Body of pancreas (tissue), 4 donors: ENCODE results near the gene SIN3A. TPM values are rescaled to one million over a fixed set of nuclear protein-coding genes. Genes with fewer than 3 reads are reported as not detected.
"Not testable (repeated sequence)": the region's sequence is repeated elsewhere in the genome, so short reads cannot be mapped to it uniquely, and the experiment has no call there.

ENCODE experiments used
- ATAC-seq: fragments of 150-250 bp; one replicate; pipeline ENCODE4 v1.9.1; 2016
- DNase-seq, 4 donors: peaks; one replicate each; pipeline ENCODE4 v3.0.0-alpha.2; 2019
- H3K27ac ChIP-seq, 4 donors: fragments of 200-600 bp; sonication (generic); 1 replicate in 3 of 4; 2 replicates in 1 of 4; pipeline versions ENCODE4 v1.5.1 to v1.6.1; 2016 to 2019; ENCODE audit warnings: mild to moderate bottlenecking in 1 of 4, mixed read lengths in 1 of 4, moderate library complexity in 1 of 4
- H3K27me3 ChIP-seq, 2 donors: fragments of 200-600 bp; sonication (generic); one replicate each; pipeline ENCODE4 v1.6.0; 2016; ENCODE audit warnings: mild to moderate bottlenecking in 1 of 2
- H3K36me3 ChIP-seq, 2 donors: fragments of 200-600 bp; sonication (generic); replicated peaks in 1 of 2; 2 replicates each; pipeline ENCODE4 v1.5.1; 2016; ENCODE audit warnings: low read depth in 2 of 2; ENCODE audit not compliant: insufficient read depth in 1 of 2
- H3K4me1 ChIP-seq: fragments of 200-600 bp; sonication (generic); one replicate; pipeline ENCODE4 v1.6.0; 2016
- H3K4me3 ChIP-seq, 2 donors: fragments of 200-600 bp; sonication (generic); 1 replicate in 1 of 2; 2 replicates in 1 of 2; pipeline ENCODE4 v1.5.1; 2016 to 2019
- H3K9me3 ChIP-seq, 3 donors: fragments of 200-600 bp; sonication (generic); 1 replicate in 2 of 3; 2 replicates in 1 of 3; pipeline ENCODE4 v1.5.1; 2016
- POLR2A ChIP-seq, 3 donors: fragments of 450-650 bp; IDR thresholded peaks; one replicate each; pipeline ENCODE4 v1.6.1; 2016; ENCODE audit warnings: antibody characterized with exemption in 3 of 3, mild to moderate bottlenecking in 2 of 3
- WGBS, 2 donors: methylation state at CpG; one replicate each; pipeline ENCODE4 v1.1.5; 2017; 5-methylcytosine and 5-hydroxymethylcytosine counted together
- intact Hi-C: fragments of 100-400 bp; cut with DNase I; formaldehyde crosslinking; loops from one replicate; pipeline ENCODE4 v1.15.1; 2023
- total RNA-seq, 2 donors: library from RNA; depleted of rRNA; stranded (reverse); fragments of >200 nt; gene quantifications; one replicate each; pipeline ENCODE4 v1.1.0, GENCODE V29; 2016
- TF ChIP-seq, protein P1 (sequence below), 7 experiments: fragments of 450-650 bp in 4 of 7; fragments of 200-600 bp in 3 of 7; sonication (generic) in 3 of 7; IDR thresholded peaks; one replicate each; pipeline ENCODE4 v1.5.1; 2016 to 2019; ENCODE audit warnings: antibody characterized with exemption in 7 of 7

SIN3A gene
- total RNA-seq, 2 donors from 2014 or later = 17.1 to 23.1 TPM

GRCh38 chr15:75450307-75451201 is 936 bp downstream of the SIN3A start:
- peak overlapping the region; percentile 51 to 61 for H3K4me3 ChIP-seq
- DNase-seq = peak; percentile 96 to 97 (median 96)
- TF ChIP-seq, protein P1, sequence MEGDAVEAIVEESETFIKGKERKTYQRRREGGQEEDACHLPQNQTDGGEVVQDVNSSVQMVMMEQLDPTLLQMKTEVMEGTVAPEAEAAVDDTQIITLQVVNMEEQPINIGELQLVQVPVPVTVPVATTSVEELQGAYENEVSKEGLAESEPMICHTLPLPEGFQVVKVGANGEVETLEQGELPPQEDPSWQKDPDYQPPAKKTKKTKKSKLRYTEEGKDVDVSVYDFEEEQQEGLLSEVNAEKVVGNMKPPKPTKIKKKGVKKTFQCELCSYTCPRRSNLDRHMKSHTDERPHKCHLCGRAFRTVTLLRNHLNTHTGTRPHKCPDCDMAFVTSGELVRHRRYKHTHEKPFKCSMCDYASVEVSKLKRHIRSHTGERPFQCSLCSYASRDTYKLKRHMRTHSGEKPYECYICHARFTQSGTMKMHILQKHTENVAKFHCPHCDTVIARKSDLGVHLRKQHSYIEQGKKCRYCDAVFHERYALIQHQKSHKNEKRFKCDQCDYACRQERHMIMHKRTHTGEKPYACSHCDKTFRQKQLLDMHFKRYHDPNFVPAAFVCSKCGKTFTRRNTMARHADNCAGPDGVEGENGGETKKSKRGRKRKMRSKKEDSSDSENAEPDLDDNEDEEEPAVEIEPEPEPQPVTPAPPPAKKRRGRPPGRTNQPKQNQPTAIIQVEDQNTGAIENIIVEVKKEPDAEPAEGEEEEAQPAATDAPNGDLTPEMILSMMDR (IDR thresholded peaks at IDR 0.05) = no peak
- peak in 2 of 3 donors; percentile 27 to 35 for TF ChIP-seq POLR2A (IDR thresholded peaks at IDR 0.05)
- intact Hi-C loops = no loop called here
- H3K27me3 ChIP-seq = no peaks in the 10 kb centered on the region
- H3K36me3 ChIP-seq = no peaks in the 10 kb centered on the region
- H3K9me3 ChIP-seq = no peaks in the 10 kb centered on the region
- H3K4me1 ChIP-seq = peaks cover 23% of the 10 kb centered on the region
- H3K27ac ChIP-seq = peak overlapping the region; percentile 93 to 98 (median 96)
- ATAC-seq = peak; percentile 34
- 0 to 1% methylated on average over 18 to 51 of the region's 62 CpGs for WGBS, 2 donors

DNA sequence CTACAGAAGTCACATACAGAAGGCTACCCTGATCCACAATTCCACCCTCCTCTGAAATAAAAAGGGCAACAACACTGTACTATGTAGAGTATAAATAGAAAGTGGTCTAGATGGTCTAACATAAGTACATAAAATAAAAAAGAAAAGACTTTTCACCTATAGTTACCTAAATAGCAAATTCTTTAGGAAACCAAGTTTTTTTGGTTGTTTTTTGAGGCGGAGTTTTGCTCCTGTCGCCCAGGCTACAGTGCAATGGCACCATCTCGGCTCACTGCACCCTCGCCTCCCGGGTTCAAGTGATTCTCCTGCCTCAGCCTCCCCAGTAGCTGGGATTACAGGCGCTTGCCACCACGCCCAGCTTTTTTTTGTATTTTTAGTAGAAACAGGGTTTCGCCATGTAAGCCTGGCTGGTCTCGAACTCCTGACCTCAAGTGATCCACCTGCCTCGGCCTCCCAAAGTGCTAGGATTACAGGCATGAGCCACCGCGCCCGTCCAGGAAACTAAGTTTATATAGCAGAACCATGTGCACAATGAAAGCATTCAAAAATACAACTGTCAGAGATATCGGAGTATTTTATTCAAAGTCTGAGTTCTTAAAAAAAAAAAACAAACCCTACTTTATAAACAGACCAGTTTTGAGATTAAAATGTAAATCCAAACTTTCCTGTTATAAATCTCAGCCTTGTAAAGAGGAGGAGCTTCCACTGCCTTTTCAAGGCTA is 1.7 kb downstream of the SIN3A start:
- TF ChIP-seq, protein P1 (IDR thresholded peaks at IDR 0.05) = no peak
- TF ChIP-seq POLR2A (IDR thresholded peaks at IDR 0.05) = no peak
- intact Hi-C loops = no loop called here
- Histone ChIP-seq H3K4me1 (peaks cover 23% of the 10 kb centered on the region), H3K27ac (peak overlapping the region in 3 of 4 donors; percentile 96 to 98 (median 97)), H3K9me3 (no peaks in the 10 kb centered on the region), H3K27me3 (no peaks in the 10 kb centered on the region), H3K4me3 (no peak overlapping the region), H3K36me3 (no peaks in the 10 kb centered on the region)
- ATAC-seq (no peak), DNase-seq (peak in 2 of 4 donors; percentile 18 to 30)
- 15 to 19% methylated on average over 14 of the region's 14 CpGs for WGBS, 2 donors

DNA sequence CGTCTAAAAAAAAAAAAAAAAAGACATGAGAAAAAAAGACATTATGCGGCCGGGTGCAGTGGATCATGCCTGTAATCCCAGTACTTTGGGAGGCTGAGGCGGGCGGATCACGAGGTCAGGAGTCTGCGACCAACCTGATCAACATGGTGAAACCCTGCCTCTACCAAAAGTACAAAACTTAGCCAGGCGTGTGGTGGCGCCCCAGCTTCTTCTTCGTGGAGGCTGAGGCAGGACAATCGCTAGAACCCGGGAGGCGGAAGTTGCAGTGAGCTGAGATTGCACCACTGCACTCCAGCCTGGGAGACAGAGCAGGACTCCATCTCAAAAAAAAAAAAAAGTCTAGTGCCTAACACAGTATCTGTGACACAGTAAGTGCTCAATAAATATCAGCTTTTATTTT is 3.3 kb downstream of the SIN3A start:
- peaks cover 27% of the 10 kb centered on the region for H3K4me1 ChIP-seq
- H3K9me3 ChIP-seq, ATAC-seq, H3K27ac ChIP-seq, H3K4me3 ChIP-seq, intact Hi-C loops, H3K36me3 ChIP-seq, H3K27me3 ChIP-seq: not testable (repeated sequence)
- peak in 1 of 4 donors; percentile 8 for DNase-seq
- 75 to 92% methylated on average over 12 to 13 of the region's 13 CpGs for WGBS, 2 donors

DNA sequence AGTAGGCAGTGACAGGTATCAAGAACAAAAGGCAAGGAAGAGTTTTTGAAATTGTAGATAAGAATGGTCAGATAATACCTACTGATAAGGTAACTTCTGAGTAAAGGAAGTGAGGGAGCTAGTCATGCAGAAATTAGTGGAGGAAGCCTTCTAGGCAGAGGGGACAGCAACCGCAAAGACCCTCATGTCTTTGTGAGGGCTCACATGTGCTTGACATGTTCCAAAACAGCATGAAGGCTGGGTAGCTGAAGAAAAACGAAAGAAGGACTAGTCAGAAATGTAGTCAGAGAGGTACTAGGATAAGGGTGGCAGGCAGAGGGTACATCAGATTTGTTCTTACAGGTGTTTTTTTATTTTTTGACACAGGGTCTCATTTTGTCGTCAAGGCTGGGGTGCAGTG is 5.3 kb downstream of the SIN3A start:
- H3K4me3 ChIP-seq = no peak overlapping the region
- H3K27me3 ChIP-seq = no peaks in the 10 kb centered on the region
- intact Hi-C loops = no loop called here
- ATAC-seq (no peak), DNase-seq (no peak)
- no peaks in the 10 kb centered on the region for H3K9me3 ChIP-seq
- H3K27ac ChIP-seq = no peak overlapping the region
- no peaks in the 10 kb centered on the region for H3K36me3 ChIP-seq
- no peak for TF ChIP-seq POLR2A (IDR thresholded peaks at IDR 0.05)
- TF ChIP-seq, protein P1 (IDR thresholded peaks at IDR 0.05) = no peak
- 82 to 92% methylated on average over 3 of the region's 3 CpGs for WGBS, 2 donors
- peaks cover 21% of the 10 kb centered on the region for H3K4me1 ChIP-seq

GRCh38 chr15:75445324-75445723 is 6.2 kb downstream of the SIN3A start:
- 93 to 99% methylated on average over 6 to 10 of the region's 10 CpGs for WGBS, 2 donors
- DNase-seq, H3K9me3 ChIP-seq, intact Hi-C loops, H3K27me3 ChIP-seq, ATAC-seq, H3K27ac ChIP-seq, H3K4me3 ChIP-seq, H3K36me3 ChIP-seq: not testable (repeated sequence)
- peaks cover 21% of the 10 kb centered on the region for H3K4me1 ChIP-seq

- DNase-seq, intact Hi-C loops, H3K9me3 ChIP-seq, H3K27ac ChIP-seq, H3K4me3 ChIP-seq, H3K36me3 ChIP-seq, H3K27me3 ChIP-seq, ATAC-seq: not testable (repeated sequence)
- WGBS, 2 donors = 79 to 82% methylated on average over 8 of the region's 8 CpGs
- peaks cover 10% of the 10 kb centered on the region for H3K4me1 ChIP-seq
These were observed 7.5 kb downstream of the SIN3A start for GRCh38 chr15:75443972-75444453.
